A549 (cell line): ENCODE measurements around the gene UGT1A10.
A peak's percentile ranks its signal among the peaks of the same experiment; 100 is the strongest.

Experiments used
- CEBPB ChIP-seq, 2 experiments: fragments of >200 bp in 1 of 2; sonication (Bioruptor Twin) in 1 of 2; formaldehyde crosslinking in 1 of 2; IDR thresholded peaks; 2 replicates each; pipeline ENCODE4 v1.6.1; 2012 to 2016
- CTCF ChIP-seq: fragments of >200 bp; sonication (Bioruptor Twin); formaldehyde crosslinking; IDR thresholded peaks from 3 replicates; pipeline ENCODE4 v1.5.1; 2016
- E2F6 ChIP-seq: IDR thresholded peaks from 2 replicates; pipeline ENCODE4 v1.6.1; 2012; ENCODE audit warnings: low read depth, borderline replicate concordance
- ELK1 ChIP-seq: fragments of 150-350 bp; IDR thresholded peaks from 2 replicates; pipeline ENCODE4 v1.6.1; 2014; ENCODE audit warnings: low read depth, mild to moderate bottlenecking, low read length
- HOXB5 ChIP-seq: fragments of 250-450 bp; sonication (Bioruptor Pico); IDR thresholded peaks from 2 replicates; pipeline ENCODE4 v1.5.0; 2020; ENCODE audit warnings: mild to moderate bottlenecking, moderate library complexity
- JUN ChIP-seq, 2 experiments: fragments of >200 bp; sonication (Bioruptor Twin); formaldehyde crosslinking; IDR thresholded peaks; 2 replicates in 1 of 2; 3 replicates in 1 of 2; pipeline ENCODE4 v1.6.1; 2016 to 2017
- MAX ChIP-seq: IDR thresholded peaks from 2 replicates; pipeline ENCODE4 v1.6.1; 2012
- PBX3 ChIP-seq: IDR thresholded peaks from 2 replicates; pipeline ENCODE4 v1.6.1; 2012
- POLR2A ChIP-seq: IDR thresholded peaks from 2 replicates; pipeline ENCODE4 v1.6.1; 2012; ENCODE audit warnings: mild to moderate bottlenecking, low read length
- RAD21 ChIP-seq, 2 experiments: fragments of >200 bp in 1 of 2; sonication (Bioruptor Twin) in 1 of 2; formaldehyde crosslinking in 1 of 2; IDR thresholded peaks in 1 of 2; conservative IDR thresholded peaks in 1 of 2; 2 replicates in 1 of 2; 3 replicates in 1 of 2; pipeline ENCODE4 v1.6.1; 2012 to 2018; ENCODE audit warnings: inconsistent platforms in 1 of 2
- RCOR1 ChIP-seq: fragments of 150-350 bp; IDR thresholded peaks from 2 replicates; pipeline ENCODE4 v1.6.1; 2014; ENCODE audit warnings: antibody characterized with exemption, low read length, low read depth
- USF2 ChIP-seq: fragments of 450-650 bp; IDR thresholded peaks from 2 replicates; pipeline ENCODE4 v1.6.1; 2014; ENCODE audit warnings: antibody characterized with exemption
- ZNF302 ChIP-seq: fragments of 250-450 bp; sonication (Bioruptor Pico); IDR thresholded peaks from 2 replicates; pipeline ENCODE4 v1.9.0; 2021; ENCODE audit warnings: inconsistent platforms, mild to moderate bottlenecking, moderate library complexity

- TF ChIP-seq USF2 (no peak), CEBPB (IDR thresholded peaks at IDR 0.05) (peak; percentile 92 to 94), PBX3 (no peak), POLR2A (no peak), CTCF (no peak), ZNF302 (CRISPR knock-in tag) (no peak), JUN (IDR thresholded peaks at IDR 0.05) (peak; percentile 95 to 97), RAD21 (conservative IDR thresholded peaks at IDR 0.05 in 1 of 2, IDR thresholded peaks at IDR 0.05 in 1 of 2) (peak; percentile 0 to 56; a peak in 4 of 5 replicates), RCOR1 (no peak), MAX (peak; percentile 60), HOXB5 (CRISPR knock-in tag) (peak; percentile 22; the same call in 1 of the 2 replicates), E2F6 (no peak; the same call in 1 of the 2 replicates), ELK1 (no peak)
Measured at GRCh38 chr2:233756429-233757081, 120.3 kb downstream of the UGT1A10 start.
